ENCODE measurements around the gene PIP4K2A. TPM values are rescaled to one million over a fixed set of nuclear protein-coding genes. Genes with fewer than 3 reads are reported as not detected.

PIP4K2A gene
- total RNA-seq, 3 donors from 2014 or later = 15.1 to 36.6 (median 33.1) TPM

DNA sequence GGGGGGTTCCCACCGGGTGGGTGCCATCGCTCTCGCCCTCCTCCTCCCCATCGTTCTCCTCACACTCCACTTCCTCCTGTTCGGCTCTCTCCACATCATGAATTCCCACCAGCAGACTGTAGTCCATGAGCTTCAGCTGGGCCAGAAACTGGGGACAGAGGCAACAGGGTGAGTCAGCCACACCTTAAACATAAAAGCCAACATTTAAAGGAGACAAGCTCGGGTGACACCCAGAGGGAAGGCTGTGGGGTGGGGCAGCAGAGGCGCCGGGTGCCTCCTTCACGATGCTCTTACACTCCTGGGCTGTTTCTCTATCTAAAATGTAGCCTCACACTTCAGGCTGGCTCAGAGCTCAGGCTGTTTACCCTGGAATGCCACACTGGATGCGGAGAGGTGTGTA lies 172.5 kb downstream of the PIP4K2A start:
- Histone ChIP-seq H3K27ac (no peak overlapping the region), H3K4me1 (no peaks in the 10 kb centered on the region), H3K36me3 (no peaks in the 10 kb centered on the region), H3K27me3 (no peaks in the 10 kb centered on the region), H3K9me3 (no peaks in the 10 kb centered on the region), H3K4me3 (no peak overlapping the region)
- DNase-seq (ENCODE audit: low spot score in 2 of 2) = no peak
- TF ChIP-seq, protein P1, sequence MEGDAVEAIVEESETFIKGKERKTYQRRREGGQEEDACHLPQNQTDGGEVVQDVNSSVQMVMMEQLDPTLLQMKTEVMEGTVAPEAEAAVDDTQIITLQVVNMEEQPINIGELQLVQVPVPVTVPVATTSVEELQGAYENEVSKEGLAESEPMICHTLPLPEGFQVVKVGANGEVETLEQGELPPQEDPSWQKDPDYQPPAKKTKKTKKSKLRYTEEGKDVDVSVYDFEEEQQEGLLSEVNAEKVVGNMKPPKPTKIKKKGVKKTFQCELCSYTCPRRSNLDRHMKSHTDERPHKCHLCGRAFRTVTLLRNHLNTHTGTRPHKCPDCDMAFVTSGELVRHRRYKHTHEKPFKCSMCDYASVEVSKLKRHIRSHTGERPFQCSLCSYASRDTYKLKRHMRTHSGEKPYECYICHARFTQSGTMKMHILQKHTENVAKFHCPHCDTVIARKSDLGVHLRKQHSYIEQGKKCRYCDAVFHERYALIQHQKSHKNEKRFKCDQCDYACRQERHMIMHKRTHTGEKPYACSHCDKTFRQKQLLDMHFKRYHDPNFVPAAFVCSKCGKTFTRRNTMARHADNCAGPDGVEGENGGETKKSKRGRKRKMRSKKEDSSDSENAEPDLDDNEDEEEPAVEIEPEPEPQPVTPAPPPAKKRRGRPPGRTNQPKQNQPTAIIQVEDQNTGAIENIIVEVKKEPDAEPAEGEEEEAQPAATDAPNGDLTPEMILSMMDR (IDR thresholded peaks at IDR 0.05) = no peak
- TF ChIP-seq POLR2A (IDR thresholded peaks at IDR 0.05) = no peak
- TF ChIP-seq POLR2AphosphoS5 (IDR thresholded peaks at IDR 0.05) = no peak
- intact Hi-C loops (cut with DNase I; ENCODE audit: low total_unique reads) = no loop called here

DNA sequence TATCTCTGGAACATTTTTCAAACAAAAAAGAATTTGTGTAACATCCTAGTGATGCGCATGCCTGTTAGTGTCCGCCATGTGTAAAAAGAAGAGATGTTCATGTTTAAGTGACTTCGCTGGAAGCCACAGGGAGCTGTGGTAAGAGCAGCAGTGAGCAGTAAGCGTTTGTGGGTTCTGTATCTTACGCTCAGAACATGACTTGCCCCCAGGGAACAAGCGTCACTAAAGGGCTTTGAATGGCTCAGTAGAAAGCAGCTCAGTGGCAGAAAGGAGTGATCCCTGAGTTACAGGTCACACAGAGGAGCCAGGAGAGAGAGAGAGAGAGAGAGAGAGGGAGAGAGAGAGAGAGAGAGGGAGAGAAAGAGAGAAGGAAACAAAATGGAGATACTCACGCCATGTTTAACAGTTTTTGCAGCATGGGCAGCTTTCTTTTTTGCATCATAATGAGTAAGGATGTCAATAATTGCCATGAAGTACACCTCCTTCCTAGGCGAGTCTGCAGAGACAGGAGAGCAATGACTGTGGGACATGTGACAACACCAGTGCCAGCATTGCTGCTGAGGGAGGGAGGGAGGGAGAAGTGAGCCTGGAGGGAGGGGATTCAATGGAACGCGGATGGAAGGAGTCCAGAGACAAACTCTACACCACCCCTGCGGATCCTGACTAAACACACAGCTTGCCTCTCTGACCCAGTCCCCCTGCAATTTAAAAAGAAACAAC lies 174.6 kb downstream of the PIP4K2A start:
- TF ChIP-seq, protein P1 (IDR thresholded peaks at IDR 0.05) = no peak
- TF ChIP-seq POLR2AphosphoS5 (IDR thresholded peaks at IDR 0.05) (no peak), POLR2A (IDR thresholded peaks at IDR 0.05) (no peak)
- Histone ChIP-seq H3K27me3 (no peaks in the 10 kb centered on the region), H3K36me3 (no peaks in the 10 kb centered on the region), H3K27ac (no peak overlapping the region), H3K9me3 (no peaks in the 10 kb centered on the region), H3K4me3 (no peak overlapping the region), H3K4me1 (no peaks in the 10 kb centered on the region)
- intact Hi-C loops (cut with DNase I; ENCODE audit: low total_unique reads) = no loop called here
- no peak for DNase-seq (ENCODE audit: low spot score in 2 of 2)

DNA sequence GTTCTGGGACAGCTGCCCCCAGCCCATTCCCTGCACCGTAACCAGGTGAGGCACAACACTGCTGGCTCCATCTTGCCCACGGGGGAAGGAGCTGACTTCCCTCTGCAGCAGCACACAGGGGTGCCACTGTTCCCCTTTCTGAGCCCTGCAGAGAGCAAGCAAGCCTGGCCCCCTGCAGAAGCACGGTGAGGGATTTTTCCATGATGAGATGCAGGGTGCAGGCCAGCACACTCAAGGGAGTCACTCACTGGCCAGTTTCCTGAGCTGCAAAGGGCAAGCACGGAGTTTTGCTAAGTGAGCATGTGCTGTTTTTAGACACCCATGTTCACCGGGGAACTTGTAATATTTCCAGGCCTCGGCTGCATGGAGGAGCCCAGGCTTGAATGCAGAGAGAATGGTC lies 176.6 kb downstream of the PIP4K2A start:
- intact Hi-C loops (cut with DNase I; ENCODE audit: low total_unique reads) = no loop called here
- TF ChIP-seq POLR2AphosphoS5 (IDR thresholded peaks at IDR 0.05) (no peak), POLR2A (IDR thresholded peaks at IDR 0.05) (no peak)
- TF ChIP-seq, protein P1 (IDR thresholded peaks at IDR 0.05) = no peak
- H3K27me3 ChIP-seq = no peaks in the 10 kb centered on the region
- no peak overlapping the region for H3K4me3 ChIP-seq
- no peaks in the 10 kb centered on the region for H3K9me3 ChIP-seq
- H3K27ac ChIP-seq = no peak overlapping the region
- H3K36me3 ChIP-seq = no peaks in the 10 kb centered on the region
- no peaks in the 10 kb centered on the region for H3K4me1 ChIP-seq
- no peak for DNase-seq (ENCODE audit: low spot score in 2 of 2)

DNA sequence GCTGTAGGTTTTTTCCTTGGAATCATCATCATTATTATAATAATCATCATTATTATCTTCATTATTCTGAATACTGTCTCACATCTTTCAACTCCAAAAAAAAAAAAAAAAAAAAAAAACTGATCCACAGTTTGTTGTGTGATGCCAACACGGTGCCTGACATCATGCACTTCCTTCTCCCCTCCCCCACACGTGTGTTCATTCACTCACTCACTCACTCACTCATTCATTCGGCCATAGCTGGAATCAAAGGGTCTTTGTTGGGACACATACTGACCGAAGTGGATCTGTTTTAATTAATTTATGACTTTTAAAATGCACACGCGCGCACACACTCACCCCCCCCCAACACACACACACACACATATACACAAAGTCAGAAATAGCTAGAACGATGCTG lies 177.8 kb downstream of the PIP4K2A start:
- intact Hi-C loops (cut with DNase I; ENCODE audit: low total_unique reads) = no loop called here
- H3K4me1 ChIP-seq = no peaks in the 10 kb centered on the region
- H3K9me3 ChIP-seq = no peaks in the 10 kb centered on the region
- TF ChIP-seq POLR2AphosphoS5 (IDR thresholded peaks at IDR 0.05) = no peak
- TF ChIP-seq, protein P1 (IDR thresholded peaks at IDR 0.05) = no peak
- no peaks in the 10 kb centered on the region for H3K36me3 ChIP-seq
- no peak overlapping the region for H3K27ac ChIP-seq
- no peak for DNase-seq (ENCODE audit: low spot score in 2 of 2)
- H3K4me3 ChIP-seq = no peak overlapping the region
- H3K27me3 ChIP-seq = no peaks in the 10 kb centered on the region

DNA sequence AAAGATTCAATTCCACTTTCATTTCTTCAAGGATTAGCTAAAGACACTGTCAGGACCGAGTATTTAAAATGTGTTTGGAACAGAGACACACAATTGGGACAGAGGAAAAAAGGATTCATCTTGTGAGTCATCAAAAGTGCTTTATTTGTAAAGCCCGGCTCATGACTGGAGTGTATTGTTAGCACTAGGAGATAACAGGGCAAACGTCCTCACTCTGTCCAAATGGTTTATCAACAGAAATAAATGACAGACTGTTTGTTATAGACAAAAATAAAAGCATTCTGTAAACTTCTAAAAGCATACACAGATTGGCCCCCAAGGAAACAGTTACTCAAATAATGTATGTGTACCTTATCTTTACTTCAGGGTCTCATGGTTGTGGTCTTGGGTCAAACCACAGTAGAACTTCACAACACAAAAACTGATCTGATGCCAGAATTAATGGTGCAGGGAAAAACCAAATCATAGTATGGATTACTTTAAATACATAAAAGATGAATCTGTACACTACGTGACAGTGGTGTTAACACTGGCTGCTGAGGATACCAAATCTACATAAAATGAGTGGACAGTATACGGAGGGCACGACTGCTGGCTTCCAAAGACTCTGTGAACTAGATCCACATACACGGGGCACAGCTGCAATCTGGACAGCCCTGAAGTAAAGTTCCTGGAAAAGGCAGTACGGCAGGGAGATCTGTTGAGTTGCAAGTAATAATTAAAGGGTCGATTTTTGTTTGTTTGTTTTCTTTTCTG lies 179.4 kb downstream of the PIP4K2A start:
- Histone ChIP-seq H3K36me3 (no peaks in the 10 kb centered on the region), H3K4me3 (no peak overlapping the region), H3K27me3 (no peaks in the 10 kb centered on the region), H3K9me3 (peaks cover 0 to 8% of the 10 kb centered on the region in 2 donors), H3K27ac (no peak overlapping the region), H3K4me1 (no peaks in the 10 kb centered on the region)
- no peak for DNase-seq (ENCODE audit: low spot score in 2 of 2)
- intact Hi-C loops (cut with DNase I; ENCODE audit: low total_unique reads) = no loop called here
- no peak for TF ChIP-seq POLR2A (IDR thresholded peaks at IDR 0.05)
- TF ChIP-seq, protein P1 (IDR thresholded peaks at IDR 0.05) = no peak
- TF ChIP-seq POLR2AphosphoS5 (IDR thresholded peaks at IDR 0.05) = no peak

Measured in breast epithelium (tissue), 4 donors.